Fibroblast of villous mesenchyme (primary cell): ENCODE data around the gene CPSF4. TPM values are rescaled to one million over a fixed set of nuclear protein-coding genes. Genes with fewer than 3 reads are reported as not detected.

Experiments
- DNase-seq: peaks from one replicate; pipeline ENCODE4 v3.0.0-alpha.2; 2010; ENCODE audit warnings: low read depth
- H3K4me3 ChIP-seq: 2 replicates; pipeline ENCODE4 v1.5.1; 2011; ENCODE audit warnings: low read depth, mild to moderate bottlenecking, low read length
- total RNA-seq: library from RNA; depleted of rRNA; stranded (reverse); fragments of >200 nt; gene quantifications from 2 replicates; pipeline ENCODE4 v1.2.3, GENCODE V29; 2012
- TF ChIP-seq, protein P1 (sequence below): IDR thresholded peaks from 2 replicates; pipeline ENCODE4 v1.5.1; 2012; ENCODE audit warnings: low read depth, mild to moderate bottlenecking, low read length; ENCODE audit not compliant: insufficient read depth

Gene CPSF4
- total RNA-seq, 1 donor = 38.4 TPM

DNA sequence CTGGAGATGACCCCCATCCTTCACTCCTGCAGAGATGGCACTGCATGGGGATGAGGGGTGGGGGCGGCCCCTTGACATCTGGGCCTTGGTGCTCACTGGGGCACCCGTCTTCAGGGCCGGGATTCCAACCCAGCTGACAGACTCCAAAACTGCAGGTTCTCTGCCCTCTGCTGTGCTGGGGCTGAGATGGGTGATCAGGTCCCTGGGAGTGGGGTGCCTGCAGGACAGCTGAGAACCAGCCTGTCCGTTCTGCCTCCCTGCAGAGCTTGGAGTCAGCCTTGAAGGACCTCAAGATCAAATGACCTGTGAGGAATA is 44.6 kb upstream of the CPSF4 start:
- no peak for DNase-seq
- no peak overlapping the region for H3K4me3 ChIP-seq
- TF ChIP-seq, protein P1, sequence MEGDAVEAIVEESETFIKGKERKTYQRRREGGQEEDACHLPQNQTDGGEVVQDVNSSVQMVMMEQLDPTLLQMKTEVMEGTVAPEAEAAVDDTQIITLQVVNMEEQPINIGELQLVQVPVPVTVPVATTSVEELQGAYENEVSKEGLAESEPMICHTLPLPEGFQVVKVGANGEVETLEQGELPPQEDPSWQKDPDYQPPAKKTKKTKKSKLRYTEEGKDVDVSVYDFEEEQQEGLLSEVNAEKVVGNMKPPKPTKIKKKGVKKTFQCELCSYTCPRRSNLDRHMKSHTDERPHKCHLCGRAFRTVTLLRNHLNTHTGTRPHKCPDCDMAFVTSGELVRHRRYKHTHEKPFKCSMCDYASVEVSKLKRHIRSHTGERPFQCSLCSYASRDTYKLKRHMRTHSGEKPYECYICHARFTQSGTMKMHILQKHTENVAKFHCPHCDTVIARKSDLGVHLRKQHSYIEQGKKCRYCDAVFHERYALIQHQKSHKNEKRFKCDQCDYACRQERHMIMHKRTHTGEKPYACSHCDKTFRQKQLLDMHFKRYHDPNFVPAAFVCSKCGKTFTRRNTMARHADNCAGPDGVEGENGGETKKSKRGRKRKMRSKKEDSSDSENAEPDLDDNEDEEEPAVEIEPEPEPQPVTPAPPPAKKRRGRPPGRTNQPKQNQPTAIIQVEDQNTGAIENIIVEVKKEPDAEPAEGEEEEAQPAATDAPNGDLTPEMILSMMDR = no peak

DNA sequence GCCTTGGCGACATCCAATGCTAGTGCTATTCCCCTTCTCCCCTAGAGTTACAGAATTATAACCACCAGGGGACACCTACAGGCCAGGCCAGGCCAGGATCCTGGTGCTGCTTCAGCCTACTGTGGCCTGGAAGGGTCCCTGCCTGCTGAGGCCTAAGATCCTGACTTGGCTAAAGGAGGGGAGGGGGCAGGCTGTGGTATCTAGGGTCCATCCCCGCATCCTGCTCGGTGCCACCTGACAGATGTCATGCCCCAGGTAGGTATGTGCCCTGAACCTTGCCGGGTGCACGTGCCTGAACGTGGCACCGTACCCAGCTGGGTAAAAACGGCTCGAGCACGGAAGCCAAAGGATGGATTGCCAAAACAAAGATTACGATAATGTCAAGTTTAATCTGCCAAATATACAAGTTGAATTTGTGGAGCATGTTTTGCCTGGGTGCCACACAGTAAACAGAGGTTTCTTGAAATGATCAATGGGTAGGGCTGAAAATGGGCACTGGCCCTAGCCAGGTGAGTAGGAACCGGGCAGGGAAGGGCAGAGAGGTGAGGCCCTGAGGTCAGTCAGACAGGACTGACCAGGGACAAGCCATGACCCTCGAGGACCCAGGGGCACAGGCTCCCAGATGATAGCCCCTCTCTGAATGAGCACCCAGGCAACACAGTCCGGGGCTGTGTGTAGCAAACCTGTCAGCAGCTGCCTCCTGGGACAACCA is 43.0 kb upstream of the CPSF4 start:
- TF ChIP-seq, protein P1 = no peak
- DNase-seq = no peak
- H3K4me3 ChIP-seq = no peak overlapping the region

GRCh38 chr7:99396418-99397296 is 42.1 kb upstream of the CPSF4 start:
- DNase-seq = no peak
- TF ChIP-seq, protein P1 = no peak

DNA sequence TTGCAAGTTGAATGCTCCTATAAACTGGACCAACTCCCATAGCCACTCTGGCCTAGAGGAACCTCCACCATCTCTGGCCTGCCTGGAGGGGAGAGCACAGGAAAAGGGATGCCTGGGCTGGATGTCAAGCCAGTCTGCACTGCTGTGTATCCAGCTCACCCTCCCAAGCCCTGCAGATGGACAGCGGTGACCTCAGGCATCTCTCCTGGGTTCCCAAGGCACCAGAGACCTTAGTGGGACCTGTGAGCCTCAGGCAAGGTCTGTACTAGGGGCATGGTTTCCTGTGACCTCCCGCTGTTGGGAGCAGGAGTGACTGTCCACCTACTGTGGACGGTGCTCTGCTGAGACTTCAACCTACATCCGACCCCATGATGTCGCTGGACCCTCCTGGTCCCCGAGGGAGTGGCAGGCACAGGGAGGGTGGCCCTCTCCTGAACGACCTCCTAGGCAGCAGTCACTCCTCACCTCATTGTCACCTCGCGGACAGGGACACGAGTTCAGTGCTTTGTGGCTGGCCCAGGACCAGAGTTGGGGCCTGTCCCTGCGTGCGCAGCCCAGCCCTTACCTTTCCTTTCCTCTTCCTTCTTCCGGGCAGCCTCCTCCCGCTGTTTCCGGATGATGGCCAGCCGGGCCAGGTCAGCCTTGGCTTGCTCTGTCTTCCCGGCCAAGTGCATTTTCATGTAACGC is 41.3 kb upstream of the CPSF4 start:
- TF ChIP-seq, protein P1 = no peak
- no peak overlapping the region for H3K4me3 ChIP-seq
- no peak for DNase-seq

More at GRCh38 chr7:99396418-99397296, 42.1 kb upstream of the CPSF4 start:
- H3K4me3 ChIP-seq = no peak overlapping the region

GRCh38 chr7:99398891-99399445 is 39.8 kb upstream of the CPSF4 start:
- DNase-seq = no peak
- no peak overlapping the region for H3K4me3 ChIP-seq
- TF ChIP-seq, protein P1 = no peak

DNA sequence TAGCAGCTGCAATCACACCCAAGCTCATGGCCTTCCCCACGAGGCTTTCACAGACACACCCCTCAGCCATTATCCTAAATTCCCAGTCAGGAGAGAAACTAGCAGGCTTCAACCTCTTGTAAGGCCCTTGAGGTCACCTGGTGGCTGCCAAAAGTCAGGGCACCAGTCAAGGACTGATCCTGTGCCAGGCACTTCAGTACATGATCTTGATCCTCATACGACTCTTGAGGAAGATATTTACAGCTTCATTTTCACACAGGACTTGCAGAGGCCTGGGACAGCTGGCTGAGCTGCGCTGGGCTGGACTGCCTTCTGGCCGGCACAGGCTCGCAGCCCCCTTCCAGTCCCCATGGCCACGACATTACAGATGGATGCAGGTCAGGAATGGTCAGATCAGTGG is 39.1 kb upstream of the CPSF4 start:
- H3K4me3 ChIP-seq = no peak overlapping the region
- no peak for DNase-seq
- TF ChIP-seq, protein P1 = no peak
